OCI-LY3 (cell line): ENCODE results near the gene CTDSPL.

Experiments
- H2AFZ ChIP-seq: fragments of 200-600, 300-600 bp; shearing (Covaris generic); 2 replicates; pipeline ENCODE4 v1.6.0; 2014; ENCODE audit warnings: antibody characterized with exemption, low read depth, low read length
- H3K27ac ChIP-seq: fragments of 200-600, 300-600 bp; sonication (generic); 2 replicates; pipeline ENCODE4 v1.5.1; 2014; ENCODE audit warnings: mild to moderate bottlenecking, low read length, moderate library complexity, mixed read lengths
- H3K27me3 ChIP-seq: fragments of 200-600, 300-600 bp; sonication (generic); 2 replicates; pipeline ENCODE4 v1.6.1; 2014; ENCODE audit warnings: low read depth, low read length, mixed read lengths
- H3K36me3 ChIP-seq: fragments of 200-600, 300-600 bp; sonication (generic); replicated peaks from 2 replicates; pipeline ENCODE3; 2014; ENCODE audit warnings: low read depth, low read length, mixed read lengths
- H3K4me1 ChIP-seq: fragments of 300-600, 200-600 bp; sonication (generic); 2 replicates; pipeline ENCODE4 v1.6.1; 2014; ENCODE audit warnings: low read length, mixed read lengths
- H3K4me2 ChIP-seq: fragments of 200-600, 300-600 bp; sonication (generic); 2 replicates; pipeline ENCODE4 v1.6.1; 2014; ENCODE audit warnings: low read length, mixed read lengths
- H3K4me3 ChIP-seq: fragments of 300-600, 200-600 bp; sonication (generic); 2 replicates; pipeline ENCODE4 v1.5.1; 2014; ENCODE audit warnings: antibody characterized with exemption, mild to moderate bottlenecking, low read length, moderate library complexity
- H3K79me2 ChIP-seq: fragments of 300-600, 200-600 bp; shearing (Covaris generic); 2 replicates; pipeline ENCODE4 v1.6.1; 2014; ENCODE audit warnings: mild to moderate bottlenecking, low read length, mixed read lengths
- H3K9ac ChIP-seq: fragments of 300-600, 200-600 bp; shearing (Covaris generic); 2 replicates; pipeline ENCODE4 v1.6.0; 2014; ENCODE audit warnings: mild to moderate bottlenecking, low read length, moderate library complexity
- H3K9me3 ChIP-seq: fragments of 200-600, 300-600 bp; shearing (Covaris generic); 2 replicates; pipeline ENCODE4 v1.6.1; 2014; ENCODE audit warnings: low read length, mixed read lengths; ENCODE audit not compliant: insufficient read depth
- H4K20me1 ChIP-seq: fragments of 200-600, 300-600 bp; sonication (generic); 2 replicates; pipeline ENCODE4 v1.6.1; 2016; ENCODE audit warnings: low read length, mixed read lengths; ENCODE audit not compliant: insufficient read depth
- EZH2phosphoT487 ChIP-seq: fragments of 200-600 bp; shearing (Covaris generic); IDR thresholded peaks from 2 replicates; pipeline ENCODE4 v1.6.1; 2018; ENCODE audit warnings: antibody characterized with exemption, mixed run types, low read depth
- TF ChIP-seq, protein P1 (sequence below): fragments of 200-600, 300-600 bp; sonication (generic); IDR thresholded peaks from 2 replicates; pipeline ENCODE4 v1.5.1; 2014; ENCODE audit warnings: antibody characterized with exemption, low read length, low read depth

Gene CTDSPL

DNA sequence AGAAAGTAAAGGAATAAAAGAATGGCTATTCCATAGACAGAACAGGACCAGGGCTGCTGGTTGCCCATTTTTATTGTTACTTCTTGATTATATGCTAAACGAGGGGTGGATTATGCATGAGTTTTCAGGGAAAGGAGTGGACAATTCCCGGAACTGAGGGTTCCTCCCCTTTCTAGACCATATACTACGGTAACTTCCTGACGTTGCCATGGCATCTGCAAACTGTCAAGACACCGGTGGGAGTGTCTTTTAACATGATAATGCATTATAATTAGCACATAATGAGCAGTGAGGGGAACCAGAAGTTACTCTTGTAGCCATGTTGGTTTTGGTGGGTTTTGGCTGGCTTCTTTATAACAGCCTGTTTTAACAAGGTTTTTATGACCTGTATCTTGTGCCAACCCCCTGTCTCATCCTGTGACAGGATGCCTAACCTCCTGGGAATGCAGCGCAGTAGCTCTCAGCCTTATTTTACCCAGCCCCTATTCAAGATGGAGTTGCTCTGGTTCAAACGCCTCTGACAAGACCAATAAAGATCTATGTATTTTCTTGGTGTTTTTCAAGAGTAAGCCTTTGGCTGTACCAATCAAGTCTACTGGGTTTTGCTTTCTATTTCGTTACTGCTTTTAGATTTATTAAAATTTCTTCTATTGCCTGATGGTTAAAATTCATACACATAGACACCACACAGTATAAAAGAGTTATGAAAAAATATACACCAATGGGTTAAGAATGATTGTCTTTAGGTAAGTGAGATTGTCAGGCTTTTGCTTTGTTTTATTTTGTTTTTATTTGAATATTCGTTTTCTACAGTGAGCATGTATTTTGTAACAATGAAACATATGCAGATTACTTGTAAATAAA is 37.4 kb upstream of the CTDSPL start:
- Histone ChIP-seq H3K4me3 (no peak overlapping the region), H3K4me1 (no peaks in the 10 kb centered on the region), H4K20me1 (no peaks in the 10 kb centered on the region), H3K79me2 (no peaks in the 10 kb centered on the region), H3K9ac (no peak overlapping the region), H2AFZ (no peak overlapping the region), H3K9me3 (no peaks in the 10 kb centered on the region), H3K36me3 (no peaks in the 10 kb centered on the region), H3K27me3 (peaks cover 65% of the 10 kb centered on the region), H3K27ac (no peak overlapping the region), H3K4me2 (no peak overlapping the region)
- no peak for TF ChIP-seq EZH2phosphoT487
- TF ChIP-seq, protein P1, sequence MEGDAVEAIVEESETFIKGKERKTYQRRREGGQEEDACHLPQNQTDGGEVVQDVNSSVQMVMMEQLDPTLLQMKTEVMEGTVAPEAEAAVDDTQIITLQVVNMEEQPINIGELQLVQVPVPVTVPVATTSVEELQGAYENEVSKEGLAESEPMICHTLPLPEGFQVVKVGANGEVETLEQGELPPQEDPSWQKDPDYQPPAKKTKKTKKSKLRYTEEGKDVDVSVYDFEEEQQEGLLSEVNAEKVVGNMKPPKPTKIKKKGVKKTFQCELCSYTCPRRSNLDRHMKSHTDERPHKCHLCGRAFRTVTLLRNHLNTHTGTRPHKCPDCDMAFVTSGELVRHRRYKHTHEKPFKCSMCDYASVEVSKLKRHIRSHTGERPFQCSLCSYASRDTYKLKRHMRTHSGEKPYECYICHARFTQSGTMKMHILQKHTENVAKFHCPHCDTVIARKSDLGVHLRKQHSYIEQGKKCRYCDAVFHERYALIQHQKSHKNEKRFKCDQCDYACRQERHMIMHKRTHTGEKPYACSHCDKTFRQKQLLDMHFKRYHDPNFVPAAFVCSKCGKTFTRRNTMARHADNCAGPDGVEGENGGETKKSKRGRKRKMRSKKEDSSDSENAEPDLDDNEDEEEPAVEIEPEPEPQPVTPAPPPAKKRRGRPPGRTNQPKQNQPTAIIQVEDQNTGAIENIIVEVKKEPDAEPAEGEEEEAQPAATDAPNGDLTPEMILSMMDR, result no peak

DNA sequence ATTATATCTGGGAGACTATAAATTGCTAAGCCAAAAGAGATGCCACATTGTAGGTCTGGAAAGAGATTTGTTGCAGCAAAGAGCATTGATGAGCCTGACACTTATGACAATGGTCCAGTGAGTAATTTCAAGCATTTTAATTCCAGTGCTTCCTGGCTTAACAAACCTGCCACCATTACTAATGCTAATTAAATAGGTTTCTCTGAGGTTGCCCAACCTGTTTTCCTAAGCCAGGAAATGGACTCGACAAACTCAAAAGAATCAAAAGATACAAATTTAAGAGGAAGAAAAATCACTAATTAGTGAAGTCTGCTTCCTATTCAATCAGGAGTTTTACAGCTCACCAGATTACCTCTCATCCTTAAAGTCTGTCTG is 36.7 kb upstream of the CTDSPL start:
- H2AFZ ChIP-seq, result no peak overlapping the region
- no peaks in the 10 kb centered on the region for H3K79me2 ChIP-seq
- no peaks in the 10 kb centered on the region for H3K36me3 ChIP-seq
- H4K20me1 ChIP-seq, result no peaks in the 10 kb centered on the region
- TF ChIP-seq, protein P1, result no peak
- TF ChIP-seq EZH2phosphoT487, result no peak
- no peaks in the 10 kb centered on the region for H3K9me3 ChIP-seq
- H3K4me3 ChIP-seq, result no peak overlapping the region
- H3K9ac ChIP-seq, result no peak overlapping the region
- H3K27ac ChIP-seq, result no peak overlapping the region
- H3K4me1 ChIP-seq, result no peaks in the 10 kb centered on the region
- H3K27me3 ChIP-seq, result peaks cover 65% of the 10 kb centered on the region
- H3K4me2 ChIP-seq, result no peak overlapping the region

DNA sequence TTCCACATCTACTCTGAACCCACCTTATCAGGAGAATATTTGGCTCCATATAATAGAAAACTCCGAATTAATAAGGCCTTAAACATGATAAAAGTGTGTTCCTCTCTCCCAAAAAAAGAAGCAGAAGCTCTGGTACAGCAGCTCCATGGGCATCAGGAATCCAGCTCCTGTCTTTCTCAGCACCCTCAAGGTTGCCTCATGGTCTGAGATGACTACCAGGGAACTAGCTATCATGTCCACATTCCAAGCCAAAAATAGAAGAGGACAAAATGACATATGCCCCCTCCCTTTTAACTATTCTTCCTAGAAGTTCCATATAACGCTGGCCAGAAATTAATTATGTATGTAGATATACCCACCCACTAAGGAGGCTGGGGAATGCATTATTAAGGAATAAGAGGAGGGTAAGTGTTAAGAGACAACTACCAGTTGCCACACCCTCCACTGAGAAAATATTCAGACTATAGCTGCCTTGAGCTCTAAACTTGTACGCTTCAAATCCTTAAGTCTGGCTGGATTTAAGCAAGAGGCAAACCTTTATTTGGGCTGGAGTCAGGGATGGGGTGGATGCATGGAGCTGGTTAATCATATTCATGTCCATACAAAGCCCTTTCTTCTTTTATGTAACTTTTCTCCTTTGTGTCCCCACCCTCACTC is 35.8 kb upstream of the CTDSPL start:
- Histone ChIP-seq H3K36me3 (no peaks in the 10 kb centered on the region), H3K4me1 (no peaks in the 10 kb centered on the region), H2AFZ (no peak overlapping the region), H3K9ac (no peak overlapping the region), H3K9me3 (no peaks in the 10 kb centered on the region), H3K27ac (no peak overlapping the region), H3K4me3 (no peak overlapping the region), H3K27me3 (peaks cover 63% of the 10 kb centered on the region), H3K79me2 (no peaks in the 10 kb centered on the region), H3K4me2 (no peak overlapping the region), H4K20me1 (no peaks in the 10 kb centered on the region)
- TF ChIP-seq, protein P1, result no peak
- TF ChIP-seq EZH2phosphoT487, result no peak

DNA sequence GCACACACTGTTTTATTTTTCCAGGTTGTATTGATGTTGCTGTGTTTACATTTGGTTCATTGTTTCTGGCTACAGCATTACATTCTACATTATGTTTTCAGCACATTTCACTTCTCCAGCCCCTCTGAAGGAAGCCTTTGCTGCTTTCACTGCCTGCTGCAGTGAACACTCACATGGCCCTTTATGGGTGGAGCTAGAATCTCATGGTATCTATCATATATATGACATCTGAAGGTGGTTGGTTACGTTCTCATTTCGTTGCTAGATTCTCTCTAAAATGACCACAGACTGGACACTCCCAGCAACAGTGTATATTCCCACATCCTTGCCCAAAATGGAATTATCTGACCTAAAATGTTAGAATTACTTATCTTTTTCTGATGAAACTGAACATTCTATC is 35.2 kb upstream of the CTDSPL start:
- no peak overlapping the region for H3K9ac ChIP-seq

More for the DNA sequence above, 35.2 kb upstream of the CTDSPL start:
- Histone ChIP-seq H3K9me3 (no peaks in the 10 kb centered on the region), H4K20me1 (no peaks in the 10 kb centered on the region), H3K27me3 (peaks cover 60% of the 10 kb centered on the region), H3K36me3 (no peaks in the 10 kb centered on the region), H2AFZ (no peak overlapping the region), H3K4me3 (no peak overlapping the region), H3K4me2 (no peak overlapping the region), H3K4me1 (no peaks in the 10 kb centered on the region), H3K79me2 (no peaks in the 10 kb centered on the region), H3K27ac (no peak overlapping the region)
- TF ChIP-seq EZH2phosphoT487, result no peak
- TF ChIP-seq, protein P1, result no peak
